ENCODE results near the gene TMEM132E.

DNA sequence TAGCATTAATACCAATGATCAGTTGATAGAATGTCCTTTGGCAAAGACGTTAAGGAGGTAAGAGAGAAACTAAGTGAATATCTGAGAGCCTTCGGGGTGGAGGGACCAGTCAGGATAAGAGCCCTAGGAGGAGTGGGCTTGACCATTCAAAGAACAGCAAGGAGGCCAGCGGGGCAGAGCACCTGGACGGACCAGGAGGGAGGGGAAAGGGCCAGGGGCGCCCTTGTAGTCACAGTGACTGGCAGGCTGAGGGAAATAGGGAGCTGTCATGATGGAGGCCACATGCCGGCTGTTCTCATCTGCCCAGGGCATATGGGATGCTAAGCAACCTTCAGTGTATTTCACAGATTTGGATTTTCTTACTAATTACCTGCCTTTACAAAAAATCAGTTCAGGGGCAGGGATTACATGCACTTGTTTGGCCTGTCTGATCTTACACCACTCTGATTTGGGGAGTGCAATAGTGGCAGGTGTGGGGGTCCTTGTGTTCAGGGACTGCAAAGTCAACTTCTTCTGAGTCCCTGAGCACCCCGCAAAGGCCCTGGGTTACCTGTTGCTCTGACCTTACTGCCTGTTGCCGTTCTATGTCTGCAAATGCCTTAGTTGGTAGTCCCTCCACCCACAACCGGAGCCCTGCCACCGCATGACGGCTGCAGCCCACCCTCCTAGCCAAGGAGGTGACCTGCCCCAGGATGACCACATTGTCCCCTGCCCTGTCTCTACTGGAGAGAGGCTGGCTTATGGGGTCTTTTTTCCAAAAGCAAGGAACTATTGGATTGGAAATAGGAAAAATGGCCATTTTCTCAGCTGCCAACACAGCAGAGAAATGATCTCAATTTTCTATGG lies 10.0 kb downstream of the TMEM132E start:
- TF ChIP-seq POLR2A (IDR thresholded peaks at IDR 0.05; ENCODE audit: low read length) (no peak), GATA1 (IDR thresholded peaks at IDR 0.05; ENCODE audit: low read depth, low read length) (no peak)
